Neural cell (in vitro differentiated cells): ENCODE results near the gene RAI1.

Source experiments
- CTCF ChIP-seq: fragments of 450-650 bp; IDR thresholded peaks from 2 replicates; pipeline ENCODE4 v1.5.1; 2014; ENCODE audit warnings: antibody characterized with exemption, mild to moderate bottlenecking, moderate library complexity; ENCODE audit not compliant: poor library complexity, severe bottlenecking
- POLR2AphosphoS5 ChIP-seq: IDR thresholded peaks from 2 replicates; pipeline ENCODE4 v1.6.1; 2012

GRCh38 chr17:17782523-17783115, 101.4 kb downstream of the RAI1 start:
- TF ChIP-seq POLR2AphosphoS5 (no peak), CTCF (no peak)
